ENCODE measurements around the gene COX6B2.
"Not testable (repeated sequence)": the region's sequence is repeated elsewhere in the genome, so short reads cannot be mapped to it uniquely, and the experiment has no call there.

The COX6B2 gene

DNA sequence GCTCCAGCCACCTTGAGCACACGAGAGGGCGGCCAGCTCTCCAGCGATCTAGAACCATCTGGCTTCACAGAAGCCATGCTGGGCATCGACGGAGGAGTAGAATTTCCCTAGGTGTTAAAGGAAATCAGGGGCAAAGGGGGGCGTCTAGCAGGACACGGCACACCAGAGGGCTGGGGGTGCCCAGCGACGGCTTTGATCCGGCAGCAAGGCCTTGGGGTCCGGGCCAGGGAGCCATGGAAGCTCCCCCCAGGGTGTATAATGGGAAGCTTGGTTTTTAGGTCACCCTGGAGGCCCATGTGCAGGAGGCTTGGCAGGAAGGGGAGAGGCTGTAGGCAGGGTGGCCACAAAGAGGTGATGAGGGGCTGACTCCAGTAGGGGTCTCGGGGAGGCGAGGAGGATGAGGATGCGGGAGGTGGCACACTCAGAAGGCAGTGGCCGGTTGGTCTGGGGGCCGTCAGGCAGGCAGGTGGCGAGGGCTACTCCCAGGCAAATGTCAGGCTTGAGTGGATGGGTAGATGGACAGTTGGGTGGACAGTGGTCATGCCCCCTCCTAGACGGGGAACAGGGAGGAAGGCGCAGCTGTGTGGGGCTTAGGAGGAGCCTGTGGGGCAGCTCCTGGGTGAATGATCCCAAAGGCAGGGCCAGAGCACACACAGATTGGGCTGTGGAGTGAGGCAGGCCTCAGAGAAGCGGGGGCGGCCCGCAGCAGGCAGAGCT lies 9.3 kb downstream of the COX6B2 start:
- in situ Hi-C loops (cut with HindIII; ENCODE audit: low sequenced_read_pairs): no loop called here

DNA sequence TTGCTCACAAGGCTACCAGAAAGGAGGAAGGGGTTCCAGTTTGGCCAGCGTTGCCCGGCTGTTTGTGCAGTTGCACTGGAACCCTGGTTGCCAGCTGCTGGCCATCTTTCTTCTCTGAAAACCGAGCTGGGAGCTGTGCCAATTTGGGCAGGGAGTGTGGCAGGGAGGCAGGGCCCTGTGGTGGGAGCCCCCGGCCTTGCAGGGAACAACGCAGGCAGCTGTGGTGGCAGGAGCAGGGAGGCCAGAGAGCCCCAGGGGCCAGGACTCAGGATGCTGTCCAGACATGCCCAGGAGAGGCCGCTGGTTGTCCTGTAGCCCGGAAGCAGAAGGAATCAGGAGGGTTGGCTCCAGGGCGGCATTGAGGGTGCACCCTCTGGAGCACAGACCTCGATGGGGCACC lies 10.1 kb downstream of the COX6B2 start:
- in situ Hi-C loops (cut with HindIII; ENCODE audit: low sequenced_read_pairs): no loop called here

DNA sequence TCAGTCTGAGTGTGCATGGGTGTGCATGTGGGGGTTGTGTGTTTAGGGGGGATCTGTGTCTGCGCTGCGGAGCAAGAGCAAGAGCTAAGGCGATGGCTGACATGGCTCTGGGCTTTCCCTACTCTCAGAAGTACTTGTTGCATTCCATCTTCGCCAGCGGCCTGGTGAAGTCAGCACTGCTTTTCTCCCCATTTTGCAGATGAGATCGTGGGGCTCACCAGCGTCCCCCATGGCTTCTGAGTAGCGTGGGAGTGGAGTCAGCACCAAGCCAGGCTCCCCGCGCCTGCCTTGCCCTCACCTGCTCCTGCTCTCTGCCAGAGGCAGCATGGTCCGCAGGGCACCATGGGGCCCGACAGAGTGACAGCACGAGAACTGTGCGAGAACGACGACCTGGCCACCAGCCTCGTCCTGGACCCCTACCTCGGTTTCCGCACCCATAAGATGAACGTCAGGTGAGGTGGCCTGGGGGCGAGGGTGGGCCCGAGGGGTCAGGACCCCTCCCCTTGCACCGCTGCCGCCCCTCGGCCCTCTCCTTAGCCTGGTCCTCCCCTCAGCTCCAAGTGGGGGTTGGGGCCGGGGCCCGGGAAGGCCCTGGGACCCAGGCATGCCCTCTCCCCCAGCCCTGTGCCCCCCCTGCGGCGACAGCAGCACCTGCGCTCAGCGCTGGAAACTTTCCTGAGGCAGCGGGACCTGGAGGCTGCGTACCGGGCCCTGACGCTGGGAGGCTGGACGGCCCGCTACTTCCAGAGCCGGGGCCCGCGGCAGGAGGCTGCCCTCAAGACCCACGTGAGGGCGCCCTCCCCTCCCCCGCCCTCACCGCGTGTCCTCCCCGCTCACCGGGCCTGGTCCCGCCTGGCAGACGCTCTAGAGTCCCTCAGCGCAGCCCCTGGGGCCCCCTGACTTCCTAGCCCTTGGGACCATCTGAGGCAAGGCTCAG lies 12.7 kb downstream of the COX6B2 start:
- in situ Hi-C loops (cut with HindIII; ENCODE audit: low sequenced_read_pairs): no loop called here

DNA sequence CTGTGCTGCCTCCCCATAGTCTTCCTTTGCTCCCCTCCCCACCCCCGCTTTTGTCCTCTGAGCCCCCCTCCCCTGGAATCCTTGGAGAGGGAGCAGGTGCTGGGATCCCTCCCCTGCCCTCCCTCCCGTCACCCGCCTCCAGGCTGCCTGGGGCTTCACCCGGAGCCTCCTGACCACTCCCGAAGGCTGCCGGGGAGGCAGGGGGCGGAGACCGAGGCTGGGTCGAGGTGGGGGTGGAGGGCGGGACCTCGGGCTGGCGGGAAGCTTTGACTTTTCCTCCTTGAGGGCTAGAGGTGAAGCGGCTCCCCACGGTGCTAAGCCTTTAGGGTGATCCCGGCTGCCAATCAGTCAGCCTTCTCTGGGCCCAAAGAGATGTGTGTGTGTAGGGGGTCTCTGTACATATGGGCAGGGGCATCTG lies 13.3 kb downstream of the COX6B2 start:
- in situ Hi-C loops (cut with HindIII; ENCODE audit: low sequenced_read_pairs): no loop called here

DNA sequence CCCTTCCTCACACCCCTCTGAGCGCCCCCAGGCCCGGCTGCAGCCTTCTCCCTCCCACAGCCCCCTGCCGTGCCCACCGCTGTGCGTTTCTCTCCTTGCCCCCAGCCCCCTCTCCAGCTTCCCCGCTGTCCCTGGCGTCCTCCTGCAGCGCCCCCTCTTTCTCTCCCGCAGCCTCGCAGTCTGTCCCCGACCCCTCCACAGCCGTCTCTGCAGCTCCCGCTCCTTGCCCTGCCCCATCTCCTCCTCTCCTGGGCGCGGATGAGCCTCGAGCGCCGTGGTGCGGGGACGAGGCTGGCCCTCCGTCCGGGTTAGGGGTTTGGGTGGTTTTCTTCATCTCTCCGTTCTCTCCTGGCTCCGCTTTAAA lies 13.8 kb downstream of the COX6B2 start:
- in situ Hi-C loops (cut with HindIII; ENCODE audit: low sequenced_read_pairs): no loop called here

DNA sequence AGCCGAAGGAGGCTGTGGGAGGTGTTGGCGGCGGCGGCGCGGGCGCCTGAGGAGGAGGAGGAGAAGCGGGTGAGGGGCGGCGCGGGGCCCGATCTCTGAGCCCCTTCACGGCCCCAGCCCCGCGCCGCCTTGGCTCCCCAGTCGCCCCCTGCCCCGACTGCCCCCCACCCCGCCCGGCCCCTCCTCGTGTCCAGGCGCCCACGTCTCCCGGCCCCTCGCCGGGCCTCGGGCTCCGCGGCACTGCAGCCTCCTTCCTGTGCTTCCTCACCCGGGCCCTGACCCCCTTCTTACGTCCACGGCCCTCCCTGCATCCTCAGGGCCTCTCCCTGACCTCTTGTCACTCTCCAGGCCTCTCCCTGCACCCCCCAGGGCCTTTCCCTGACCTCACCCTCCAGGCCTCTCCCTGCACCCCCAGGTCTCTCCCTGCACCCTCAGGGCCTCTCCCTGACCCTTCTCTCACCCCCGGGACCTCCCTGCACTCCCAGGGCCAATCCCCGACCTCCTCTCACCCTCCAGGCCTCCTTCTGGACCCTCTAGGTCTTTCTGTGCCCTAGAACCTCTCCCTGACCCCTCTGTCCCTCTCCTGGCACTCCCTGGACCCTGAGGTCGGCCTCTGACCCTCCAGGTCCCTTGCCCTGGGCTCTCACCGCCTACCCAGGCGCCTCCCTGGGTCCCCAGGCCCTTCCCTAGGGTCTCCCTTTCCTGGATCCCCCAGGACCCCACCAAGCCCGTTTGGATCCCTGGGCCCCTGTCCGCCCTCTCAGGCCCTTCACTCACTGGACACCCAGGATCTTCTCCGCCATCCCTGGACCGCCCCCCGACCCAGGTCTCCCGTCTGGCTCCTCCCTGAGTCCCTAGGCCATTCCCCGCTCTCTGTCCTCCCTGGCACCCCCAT lies 14.4 kb downstream of the COX6B2 start:
- in situ Hi-C loops (cut with HindIII; ENCODE audit: low sequenced_read_pairs): no loop called here

DNA sequence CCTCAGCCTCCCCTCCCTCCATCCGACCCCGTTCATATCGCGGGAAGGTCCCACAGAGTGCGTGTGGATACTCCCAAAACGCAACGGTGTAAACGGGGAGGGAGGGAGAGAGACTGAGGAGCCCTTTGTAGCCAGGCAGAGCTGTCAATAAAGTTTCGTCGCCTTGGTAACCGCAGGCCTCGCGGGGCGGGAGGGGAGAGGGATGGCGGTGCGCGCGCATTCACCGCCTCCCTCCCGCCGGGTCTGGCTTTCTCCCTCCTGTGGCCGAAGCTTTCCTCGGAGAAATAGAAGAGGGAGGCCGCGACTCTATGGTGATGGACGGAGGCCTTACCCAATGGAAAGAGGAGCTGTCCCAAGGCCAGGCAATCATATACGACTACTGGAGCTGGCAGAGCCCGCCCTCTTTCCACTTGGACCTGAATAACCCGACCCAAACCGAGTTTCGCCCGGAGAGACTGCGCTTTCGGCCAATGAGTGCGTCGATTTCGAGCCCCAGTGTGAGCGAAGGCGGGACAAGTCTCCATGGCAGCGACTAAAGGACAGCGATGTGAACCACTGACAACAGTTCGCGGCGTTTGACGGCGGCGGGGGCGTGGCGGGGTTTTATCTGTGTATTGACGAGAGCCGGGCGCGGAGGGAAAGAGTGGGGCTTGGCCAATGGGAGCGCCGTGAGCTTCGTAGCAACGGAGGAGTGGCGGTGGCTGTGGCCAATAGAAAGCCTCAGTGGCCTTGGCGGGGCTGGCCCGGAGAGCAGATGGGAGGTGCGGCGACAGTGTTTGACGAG lies 15.2 kb downstream of the COX6B2 start, which contains the start of gene KMT5C:
KMT5C (plus strand) TSS at position 772 of the 784 bp plus-strand sequence. CDS start 2,061 bp downstream, outside the sequence.
- in situ Hi-C loops (cut with HindIII; ENCODE audit: low sequenced_read_pairs): no loop called here

DNA sequence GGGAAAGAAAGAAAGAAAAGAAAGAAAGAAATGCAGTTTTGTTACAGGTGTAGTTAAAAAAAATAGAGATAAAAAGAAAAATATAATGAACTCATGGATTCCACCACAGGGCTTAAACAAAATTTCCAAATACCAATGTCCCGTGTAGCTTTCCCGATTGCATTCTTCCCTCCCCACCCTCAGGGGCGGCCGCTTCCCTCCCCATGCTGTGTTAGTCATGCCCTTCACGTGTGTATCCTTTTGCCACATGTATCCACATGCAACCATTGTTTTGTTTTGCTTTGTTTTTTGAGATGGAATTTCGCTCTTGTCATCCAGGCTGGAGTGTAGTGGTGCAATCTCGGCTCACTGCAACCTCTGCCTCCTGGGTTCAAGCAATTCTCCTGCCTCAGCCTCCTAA lies 18.4 kb downstream of the COX6B2 start:
- in situ Hi-C loops (cut with HindIII; ENCODE audit: low sequenced_read_pairs): no loop called here

DNA sequence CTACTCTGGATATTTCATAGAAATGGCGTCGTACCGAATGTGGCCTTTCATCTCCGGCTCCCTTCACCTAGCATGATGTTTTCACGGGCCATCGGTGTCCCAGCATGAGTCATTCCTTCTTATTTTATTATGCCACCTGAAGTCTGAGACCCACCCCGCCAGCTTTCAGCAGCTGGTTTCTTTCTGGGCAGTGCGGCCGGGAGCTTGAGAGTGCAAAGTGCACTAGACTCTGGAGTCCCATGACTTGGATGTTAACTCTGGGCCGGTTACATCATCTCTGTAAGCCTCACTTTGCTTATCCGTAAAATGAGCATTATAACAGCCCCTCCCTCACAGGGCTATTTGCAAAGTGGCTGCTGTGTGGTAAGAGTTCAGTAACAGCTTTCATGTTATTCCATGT lies 20.6 kb downstream of the COX6B2 start:
- in situ Hi-C loops (cut with HindIII; ENCODE audit: low sequenced_read_pairs): no loop called here

DNA sequence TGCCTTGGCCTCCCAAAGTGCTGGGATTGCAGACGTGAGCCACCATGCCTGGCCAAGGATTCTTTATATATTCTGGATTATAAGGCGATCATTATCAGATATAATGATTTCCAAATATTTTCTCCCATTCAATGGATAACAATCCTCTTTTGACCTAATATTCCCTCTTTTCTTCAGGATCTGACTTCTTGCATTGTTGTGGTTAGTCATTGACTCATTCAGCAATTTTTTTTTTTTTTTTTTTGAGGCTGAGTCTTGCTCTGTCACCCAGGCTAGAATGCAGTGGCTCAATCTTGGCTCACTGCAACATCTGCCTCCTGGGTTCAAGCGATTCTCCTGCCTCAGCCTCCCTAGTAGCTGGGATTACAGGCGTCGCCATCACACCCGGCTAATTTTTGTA lies 24.7 kb downstream of the COX6B2 start:
- in situ Hi-C loops (cut with HindIII; ENCODE audit: low sequenced_read_pairs): not testable (repeated sequence)

DNA sequence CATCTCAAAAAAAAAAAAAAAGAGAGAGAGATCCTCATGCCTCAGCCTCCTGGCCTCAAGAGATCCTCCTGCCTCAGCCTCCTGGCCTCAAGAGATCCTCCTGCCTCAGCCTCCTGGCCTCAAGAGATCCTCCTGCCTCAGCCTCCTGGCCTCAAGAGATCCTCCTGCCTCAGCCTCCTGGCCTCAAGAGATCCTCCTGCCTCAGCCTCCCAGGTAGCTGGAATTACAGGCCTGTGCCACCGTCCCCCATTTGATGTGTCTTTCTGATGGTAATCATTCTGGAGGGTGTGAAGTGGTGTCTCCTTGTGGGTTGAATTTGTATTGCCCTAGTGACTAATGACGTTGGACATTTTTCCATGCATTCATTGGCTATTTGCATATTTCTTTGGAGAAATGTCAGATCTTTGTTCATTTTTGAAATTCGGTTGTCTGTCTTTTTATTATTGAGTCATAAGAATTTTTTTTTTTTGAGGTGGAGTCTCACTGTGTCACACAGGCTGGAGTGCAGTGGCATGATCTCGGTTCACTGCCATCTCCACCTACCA lies 25.7 kb downstream of the COX6B2 start:
- in situ Hi-C loops (cut with HindIII; ENCODE audit: low sequenced_read_pairs): not testable (repeated sequence)

DNA sequence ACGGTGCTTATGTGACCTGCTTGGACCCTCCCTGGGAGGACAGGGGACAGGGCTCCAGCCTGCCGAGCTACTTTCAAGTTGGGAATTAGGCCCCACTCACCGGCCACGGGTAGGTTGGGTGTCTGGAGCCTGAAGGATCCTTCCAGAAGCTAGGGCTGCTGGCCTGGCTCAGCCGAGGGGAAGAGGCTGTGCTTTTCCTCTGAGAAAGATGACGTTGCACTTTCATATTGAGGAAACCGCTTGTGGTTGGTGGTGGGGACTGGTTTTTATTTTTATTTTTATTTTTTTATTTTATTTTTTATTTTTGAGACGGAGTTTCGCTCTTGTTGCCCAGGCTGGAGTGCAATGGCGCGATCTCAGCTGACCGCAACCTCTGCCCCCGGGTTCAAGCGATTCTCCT lies 29.3 kb downstream of the COX6B2 start, which contains the start of gene TMEM150B:
TMEM150B (minus strand) TSS at position 170 of the 400 bp plus-strand sequence. CDS start 4,305 bp downstream, outside the sequence.
- in situ Hi-C loops (cut with HindIII; ENCODE audit: low sequenced_read_pairs): no loop called here

DNA sequence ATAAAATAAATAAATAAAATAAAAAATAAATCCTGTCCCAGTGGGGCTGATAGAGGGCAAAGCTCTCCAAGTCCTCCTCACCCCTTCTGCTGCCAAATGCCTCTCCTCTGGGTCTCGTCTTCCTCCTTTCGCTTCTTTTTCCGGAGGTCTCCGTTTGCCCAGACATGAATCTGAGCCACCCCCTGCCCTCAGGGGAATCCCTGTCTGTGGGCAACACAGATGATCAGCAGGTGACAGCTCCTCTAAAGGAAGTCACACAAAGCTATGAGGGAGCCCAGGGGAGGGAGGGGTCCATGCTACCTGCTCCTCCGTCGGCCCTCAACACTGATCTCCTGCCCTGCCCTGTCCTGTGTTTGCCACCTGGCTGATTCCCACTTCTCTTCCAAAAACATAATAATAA lies 29.9 kb downstream of the COX6B2 start:
- in situ Hi-C loops (cut with HindIII; ENCODE audit: low sequenced_read_pairs): no loop called here

DNA sequence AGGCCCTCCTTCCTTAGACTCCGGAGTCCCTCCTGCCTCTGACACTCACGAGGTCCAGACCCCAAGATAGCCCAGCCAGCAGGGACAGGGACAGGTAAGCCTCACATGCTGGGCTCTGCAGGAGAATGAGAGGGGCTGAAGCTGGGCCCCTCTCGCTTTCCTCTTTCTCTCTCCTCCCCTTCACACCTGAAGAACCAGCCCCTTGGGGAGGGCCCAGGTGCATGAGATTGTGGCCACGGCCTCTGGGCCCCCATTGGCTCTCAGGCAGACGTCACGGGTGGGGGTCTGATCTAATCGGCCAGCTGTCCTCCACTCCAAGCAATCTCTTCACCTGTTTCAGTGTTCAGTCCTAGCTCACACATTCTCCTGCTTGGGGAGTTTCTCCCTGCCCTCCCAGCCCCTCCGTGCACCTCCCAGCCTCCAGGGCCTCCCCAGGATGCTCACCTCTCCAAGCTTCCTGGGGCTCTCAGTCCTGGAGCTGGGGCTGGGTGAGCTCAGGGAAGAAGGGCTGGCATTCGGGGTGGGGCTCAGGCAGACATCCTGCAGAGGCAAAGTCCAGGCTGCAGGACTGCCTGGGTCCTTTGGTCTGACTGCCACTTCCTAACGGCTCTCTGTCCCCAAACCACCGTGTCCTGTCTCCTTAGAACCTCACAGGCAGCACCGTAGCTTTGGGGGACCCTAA lies 32.2 kb downstream of the COX6B2 start:
- in situ Hi-C loops (cut with HindIII; ENCODE audit: low sequenced_read_pairs): no loop called here

DNA sequence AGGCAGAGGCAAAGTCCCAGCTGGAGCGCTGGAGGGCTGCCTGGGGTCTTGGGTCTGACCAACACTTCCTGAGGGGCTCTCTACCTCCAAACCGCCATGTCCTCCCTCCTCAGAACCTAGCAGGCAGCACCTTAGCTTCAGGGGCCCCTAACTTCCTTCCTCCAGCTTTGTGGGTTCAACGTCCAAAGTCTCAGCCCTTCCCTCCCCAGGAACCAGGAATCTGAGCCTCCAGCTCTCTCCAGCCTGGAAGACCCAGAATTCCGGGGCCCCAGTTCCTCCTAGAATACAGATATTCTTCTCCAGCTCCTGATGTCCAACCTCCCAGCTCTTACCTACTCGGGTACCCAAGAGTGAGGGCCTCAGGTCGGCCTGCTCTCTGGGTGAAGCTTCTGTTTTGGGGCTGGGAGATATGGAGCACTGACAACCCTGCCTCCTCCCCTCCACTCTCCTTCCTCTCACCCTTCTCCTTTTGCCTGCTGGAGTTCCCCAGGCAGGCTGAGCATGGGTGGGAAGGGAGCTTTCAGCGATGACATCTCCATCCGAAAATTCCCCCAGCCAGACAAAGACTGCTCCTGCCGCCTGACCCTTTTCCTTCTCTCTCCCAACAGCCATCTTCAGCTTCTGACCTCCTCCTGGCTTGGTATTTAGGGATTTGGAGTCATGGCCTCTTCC lies 32.9 kb downstream of the COX6B2 start:
- in situ Hi-C loops (cut with HindIII; ENCODE audit: low sequenced_read_pairs): no loop called here

DNA sequence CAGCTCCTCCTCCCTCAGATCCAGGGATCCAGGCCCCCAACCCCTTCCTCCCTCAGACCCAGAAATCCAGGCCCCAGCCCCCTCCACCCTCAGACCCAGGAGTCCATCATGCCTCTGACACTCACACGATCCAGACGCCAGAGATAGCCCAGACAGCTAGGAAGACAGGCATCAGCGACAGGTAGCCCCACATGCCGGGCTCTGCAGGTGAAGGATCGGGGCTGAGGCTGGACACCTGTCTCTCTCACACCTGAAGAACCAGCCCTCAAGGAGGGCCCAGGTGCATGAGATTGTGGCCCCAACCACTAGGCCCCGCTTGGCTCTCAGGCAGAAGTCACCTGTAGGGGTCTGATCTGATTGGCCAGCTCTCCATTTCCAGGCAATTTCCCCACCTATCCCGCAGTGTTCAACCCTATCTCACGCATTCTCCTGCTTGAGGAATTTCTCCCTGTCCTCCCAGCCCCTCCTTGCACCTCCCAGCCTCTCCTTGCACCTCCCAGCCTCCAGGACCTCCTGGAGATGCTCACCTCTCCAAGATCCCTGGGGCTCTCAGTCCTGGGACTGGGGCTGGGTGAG lies 33.6 kb downstream of the COX6B2 start:
- in situ Hi-C loops (cut with HindIII; ENCODE audit: low sequenced_read_pairs): no loop called here

DNA sequence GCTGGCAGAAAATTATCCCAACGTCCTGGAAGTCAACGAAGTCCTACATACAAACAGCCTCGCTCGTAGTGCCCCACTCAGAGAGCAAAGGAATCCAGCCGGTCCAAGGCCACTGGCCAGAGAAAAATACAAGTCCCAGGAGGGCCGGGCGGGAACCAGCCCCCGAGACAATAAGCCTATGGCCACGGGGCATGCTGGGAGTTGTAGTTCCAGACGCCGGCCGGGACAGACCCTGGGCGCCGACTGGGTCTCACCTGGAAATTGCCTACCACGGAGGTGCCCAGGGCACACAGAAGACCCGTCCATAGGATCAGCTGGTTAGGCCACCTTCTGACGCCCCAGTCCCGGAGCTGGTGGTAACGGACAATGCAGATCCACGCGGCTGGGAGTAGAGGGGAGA lies 34.7 kb downstream of the COX6B2 start:
- in situ Hi-C loops (cut with HindIII; ENCODE audit: low sequenced_read_pairs): no loop called here

DNA sequence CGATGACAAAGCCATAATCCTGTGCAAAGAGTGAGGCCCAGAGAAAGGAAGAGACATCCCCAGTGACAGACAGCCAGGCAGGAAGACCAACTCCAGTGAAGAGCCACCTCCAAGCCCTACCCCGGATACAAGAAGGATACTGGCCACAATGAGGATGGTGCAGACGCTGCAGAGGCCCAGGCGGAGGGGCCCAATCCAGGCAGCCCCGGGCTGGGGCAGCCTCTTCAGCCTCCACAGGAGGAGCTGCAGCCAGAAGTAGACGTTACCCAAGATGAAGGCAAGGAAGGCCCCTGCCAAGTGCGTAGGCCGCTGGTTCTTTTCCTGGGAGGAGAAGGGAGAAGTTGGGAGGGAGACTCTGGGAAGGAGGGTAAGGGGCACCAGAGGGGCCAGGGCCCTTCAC lies 37.9 kb downstream of the COX6B2 start:
- in situ Hi-C loops (cut with HindIII; ENCODE audit: low sequenced_read_pairs): no loop called here
